Measurements from ENCODE around the gene PTPRN2.

The PTPRN2 gene

DNA sequence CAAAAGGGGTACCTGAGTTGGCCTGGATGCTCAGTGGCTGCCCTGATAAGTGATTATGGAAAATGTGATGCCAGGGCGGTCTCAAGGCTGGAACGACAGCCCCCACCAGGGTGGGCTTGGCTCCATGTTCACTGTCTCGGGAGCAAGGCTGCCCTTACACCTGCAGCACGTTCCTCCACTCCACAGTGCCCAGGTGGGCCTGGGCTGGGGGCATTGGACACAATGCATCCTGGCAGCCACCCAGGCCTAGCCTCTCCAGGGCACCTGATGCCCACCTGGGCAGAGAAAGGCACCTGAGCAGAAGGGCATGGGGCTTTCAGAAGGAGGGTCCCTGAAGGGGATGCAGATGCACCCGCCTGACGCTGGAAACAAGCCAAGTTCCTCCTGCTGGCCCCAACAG lies 702.5 kb downstream of the PTPRN2 start:
- no peak for FAIRE-seq

DNA sequence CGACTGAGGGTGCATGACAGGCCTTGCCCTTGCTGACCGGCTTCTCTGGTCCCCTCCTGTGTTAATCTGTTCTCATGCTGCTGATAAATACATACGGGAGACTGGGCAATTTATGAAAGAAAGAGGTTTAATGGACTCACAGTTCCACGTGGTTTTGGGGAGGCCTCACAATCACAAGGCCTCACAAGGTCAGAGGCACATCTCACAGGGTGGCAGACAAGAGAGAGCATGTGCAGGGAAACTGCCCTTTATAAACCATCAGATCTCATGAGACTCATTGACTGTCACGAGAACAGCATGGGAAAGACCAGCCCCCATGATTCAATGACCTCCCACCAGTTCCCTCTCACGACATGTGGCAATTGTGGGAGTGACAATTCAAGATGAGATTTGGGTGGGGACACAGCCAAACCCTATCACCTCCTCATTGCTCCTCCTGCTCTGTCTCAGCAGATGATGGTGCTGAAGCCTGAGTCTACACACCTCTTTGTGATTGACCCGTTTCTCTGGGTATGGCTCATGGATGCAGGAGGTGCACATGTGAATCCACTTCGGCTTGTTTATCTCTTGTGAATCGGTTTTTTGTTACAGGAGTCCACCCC lies 703.1 kb downstream of the PTPRN2 start:
- FAIRE-seq, result no peak

DNA sequence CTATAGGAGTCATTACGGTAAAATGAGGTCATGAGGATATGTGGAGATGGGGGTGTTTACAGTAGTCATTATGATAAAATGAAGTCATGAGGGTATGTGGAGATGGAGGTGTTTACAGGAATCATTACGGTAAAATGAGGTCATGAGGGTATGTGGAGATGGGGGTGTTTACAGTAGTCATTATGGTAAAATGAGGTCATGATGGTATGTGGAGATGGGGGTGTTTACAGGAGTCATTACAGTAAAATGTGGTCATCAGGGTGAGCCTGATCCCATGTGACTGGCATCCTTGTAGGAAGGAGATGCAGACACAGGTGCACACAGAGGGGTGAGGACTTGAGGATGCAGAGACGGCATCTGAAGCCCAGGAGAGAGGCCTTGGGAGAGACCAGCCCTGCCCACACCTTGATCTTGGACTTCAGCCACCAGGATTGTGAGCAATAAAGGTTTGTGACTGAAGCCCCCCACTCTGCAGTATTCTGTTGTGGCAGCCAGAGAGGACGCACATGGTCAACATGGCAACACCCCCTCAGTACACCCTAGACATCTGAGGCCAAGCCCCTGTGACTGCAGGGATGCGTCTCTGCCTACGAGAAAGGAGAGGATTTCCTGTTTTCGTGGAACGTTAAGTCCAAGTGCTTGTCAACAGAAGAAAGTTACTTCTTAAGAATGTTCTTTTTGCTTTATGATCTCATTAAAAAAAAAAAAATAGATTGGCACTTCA lies 706.4 kb downstream of the PTPRN2 start:
- no peak for FAIRE-seq

DNA sequence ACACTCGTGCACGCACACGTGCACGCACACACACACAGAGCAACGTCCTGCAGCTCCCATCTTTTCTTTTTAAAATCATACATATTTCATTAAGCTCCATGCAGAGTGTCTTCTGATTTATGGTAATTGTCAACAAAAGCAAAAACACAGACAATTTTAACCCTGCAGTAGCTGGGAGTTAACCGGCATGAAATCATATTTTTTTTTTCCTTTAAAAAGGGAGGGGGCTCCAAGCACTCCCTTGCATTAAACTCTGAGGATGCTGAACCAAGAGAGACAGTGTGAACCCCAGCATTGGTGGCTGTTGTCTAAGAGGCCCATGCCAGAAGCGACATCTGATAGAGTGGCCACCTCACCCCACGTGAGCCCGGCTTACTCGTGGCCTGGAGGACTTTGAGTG lies 708.2 kb downstream of the PTPRN2 start:
- FAIRE-seq, result no peak

DNA sequence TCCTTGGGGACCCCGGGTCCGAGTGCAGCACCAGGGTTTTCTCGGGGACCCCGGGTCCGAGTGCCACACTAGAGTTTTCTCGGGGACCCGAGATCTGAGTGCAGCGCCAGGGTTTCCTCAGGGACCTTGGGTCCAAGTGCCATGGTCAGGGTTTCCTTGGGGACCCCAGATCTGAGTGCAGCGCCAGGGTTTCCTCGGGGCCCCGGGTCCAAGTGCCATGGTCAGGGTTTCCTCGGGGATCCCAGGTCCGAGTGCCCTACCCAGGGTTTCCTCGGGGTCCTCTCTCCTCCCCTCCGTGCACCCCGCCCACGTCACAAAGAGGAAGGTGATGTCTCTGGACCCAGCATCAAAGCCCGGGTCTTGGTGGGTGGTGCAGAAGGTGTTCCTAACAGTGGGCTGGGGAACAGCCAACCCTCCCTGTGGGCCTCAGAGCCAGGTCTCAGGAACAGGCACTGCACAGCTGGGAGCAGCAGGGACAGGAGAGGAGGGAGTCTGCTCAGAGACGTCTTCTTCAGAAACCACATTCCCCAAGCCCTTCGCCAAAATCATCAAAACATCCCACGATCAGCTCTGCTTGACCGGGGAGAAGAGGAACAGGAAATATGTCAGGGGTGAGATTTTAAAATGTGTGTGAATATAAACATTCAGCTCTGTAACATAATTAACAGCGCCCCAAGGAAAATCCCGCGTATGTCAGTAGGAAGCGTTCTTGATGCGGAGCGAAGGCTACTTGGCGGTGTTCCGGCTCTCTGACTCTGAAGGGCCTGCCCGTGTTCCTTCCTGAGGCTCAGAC lies 710.1 kb downstream of the PTPRN2 start:
- peak; percentile 8 for FAIRE-seq

DNA sequence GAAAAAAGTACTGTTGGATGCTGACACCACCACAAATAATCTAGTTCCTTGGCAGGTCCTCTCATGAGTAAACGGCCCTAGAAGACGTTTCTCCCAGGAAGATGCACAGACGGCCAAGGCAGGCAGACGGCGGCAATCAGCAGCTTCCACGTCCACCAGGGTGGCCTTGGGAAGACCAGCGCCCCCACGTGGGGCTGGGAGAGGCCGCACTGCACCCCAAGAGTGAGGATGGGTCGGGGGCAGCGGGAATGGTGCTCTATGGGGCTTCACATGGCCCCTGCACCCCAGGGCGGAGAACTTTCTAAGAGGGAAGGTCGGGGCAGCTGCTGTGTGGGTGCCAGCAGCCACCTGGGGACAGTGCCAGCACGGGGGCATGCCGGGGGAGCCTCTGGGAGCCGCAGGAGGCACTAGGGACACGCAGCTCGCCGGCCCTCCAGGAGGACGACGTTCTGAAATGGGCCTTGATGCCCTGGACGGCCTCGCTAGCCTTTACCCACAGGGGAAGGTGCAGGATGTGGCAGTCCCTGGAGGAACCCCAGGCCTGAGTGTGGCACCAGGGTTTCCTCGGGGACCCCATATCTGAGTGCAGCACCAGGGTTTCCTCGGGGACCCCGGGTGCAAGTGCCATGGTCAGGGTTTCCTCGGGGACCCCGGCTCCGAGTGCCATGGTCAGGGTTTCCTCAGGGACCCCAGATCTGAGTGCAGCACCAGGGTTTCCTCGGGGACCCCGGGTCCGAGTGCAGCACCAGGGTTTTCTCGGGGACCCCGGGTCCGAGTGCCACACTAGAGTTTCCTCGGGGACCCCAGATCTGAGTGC lies 710.9 kb downstream of the PTPRN2 start:
- FAIRE-seq, result no peak

DNA sequence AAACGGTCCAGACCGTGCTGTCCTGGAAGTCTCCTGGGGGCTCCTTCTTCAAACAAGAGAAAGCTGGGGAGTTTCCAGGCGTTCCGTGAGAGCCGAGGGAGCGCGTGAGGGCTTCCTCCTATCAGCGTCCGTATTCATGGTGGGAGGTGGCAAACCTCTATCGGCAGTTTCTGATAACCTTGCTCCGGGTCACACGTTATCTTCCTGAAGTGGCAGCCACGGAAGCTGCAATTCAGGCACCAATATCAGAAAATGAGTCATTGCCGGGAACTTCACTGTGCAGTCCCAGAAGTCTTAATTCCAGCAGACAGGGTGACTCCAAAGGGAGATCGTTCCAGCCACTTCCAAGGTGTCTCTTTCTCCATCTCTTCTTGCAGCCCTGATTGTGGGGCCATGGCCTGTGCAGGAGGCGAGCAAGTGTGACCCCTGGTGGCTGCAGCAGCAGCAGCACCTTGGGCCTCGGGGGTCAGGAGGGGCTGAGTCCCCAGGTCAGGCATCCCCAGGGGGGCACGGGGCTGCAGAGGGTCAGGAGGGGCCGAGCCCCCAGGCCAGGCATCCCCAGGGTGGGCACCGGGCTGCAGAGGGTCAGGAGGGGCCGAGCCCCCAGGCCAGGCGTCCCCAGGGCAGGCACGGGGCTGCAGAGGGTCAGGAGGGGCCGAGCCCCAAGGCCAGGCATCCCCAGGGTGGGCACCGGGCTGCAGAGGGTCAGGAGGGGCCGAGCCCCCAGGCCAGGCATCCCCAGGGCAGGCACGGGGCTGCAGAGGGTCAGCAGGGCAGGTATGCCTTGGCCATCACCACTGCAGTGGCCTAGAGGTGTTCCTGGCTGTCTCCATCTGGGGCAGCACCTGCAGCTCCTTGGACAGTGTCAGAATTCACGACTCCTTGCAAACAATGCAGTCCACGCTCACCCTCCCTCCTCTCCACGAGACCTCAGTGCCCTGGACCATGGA lies 712.1 kb downstream of the PTPRN2 start:
- no peak for FAIRE-seq

DNA sequence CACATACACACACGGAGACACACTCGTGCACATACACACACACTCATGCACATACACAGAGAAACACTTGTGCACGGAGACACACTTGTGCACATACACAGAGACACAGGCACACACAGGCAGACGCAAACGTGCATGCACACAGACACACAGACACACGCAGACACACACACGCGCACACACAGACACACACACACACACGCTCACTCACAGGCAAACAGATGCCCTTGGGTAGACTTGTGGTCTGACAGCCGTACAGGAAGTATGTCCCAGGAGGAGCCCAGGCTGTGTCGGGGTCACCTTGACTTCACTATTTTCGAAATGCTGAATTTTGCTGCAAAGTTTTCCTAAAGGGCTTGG lies 712.8 kb downstream of the PTPRN2 start:
- FAIRE-seq, result peak; percentile 89

DNA sequence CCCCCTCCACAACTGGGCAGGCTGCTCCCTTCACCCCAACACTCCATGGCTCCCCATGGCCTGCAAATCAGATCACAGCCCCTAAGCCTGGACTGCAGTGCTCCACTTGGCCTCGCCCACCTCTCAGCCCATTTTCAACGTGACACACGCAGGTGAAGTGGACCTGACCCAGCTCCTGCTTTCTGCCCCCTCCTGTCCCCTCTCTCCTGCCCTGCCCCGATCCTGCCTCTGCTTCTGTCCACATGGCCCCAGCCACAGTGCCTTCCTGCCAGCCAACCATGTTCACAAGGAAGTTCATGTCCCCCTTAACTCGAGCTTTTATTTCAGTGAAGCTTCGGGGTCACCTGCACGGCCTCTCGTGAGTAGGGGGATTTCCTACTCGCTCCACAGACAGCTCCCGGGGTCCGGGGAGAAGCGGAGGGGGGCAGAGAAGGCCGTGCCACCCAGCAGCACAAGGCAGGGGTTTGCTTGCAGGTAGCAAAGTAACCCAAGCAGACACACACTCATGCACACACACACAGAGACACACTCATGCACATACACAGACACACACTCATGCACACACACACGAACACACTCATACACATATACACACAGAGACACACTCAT lies 713.3 kb downstream of the PTPRN2 start:
- no peak for FAIRE-seq

DNA sequence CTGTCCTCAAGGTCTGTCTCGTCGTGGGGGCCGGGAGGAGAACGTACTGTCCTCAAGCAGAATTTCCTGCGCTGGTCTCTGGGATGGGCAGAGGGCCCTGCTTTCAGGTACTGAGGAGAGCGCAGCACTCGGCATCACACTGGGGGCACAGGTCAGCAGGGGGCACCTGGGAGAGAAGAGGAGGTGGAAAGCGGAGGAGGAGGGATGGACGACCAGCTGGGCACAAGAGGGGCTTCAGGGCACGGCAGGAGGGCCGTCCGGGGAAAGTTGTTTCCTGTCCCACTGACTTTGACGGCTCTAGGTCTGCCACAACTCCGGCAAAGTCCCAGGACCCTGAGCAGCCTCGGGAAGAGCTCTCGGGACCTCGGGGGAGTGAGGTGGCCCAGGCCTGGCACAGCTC lies 714.0 kb downstream of the PTPRN2 start:
- no peak for FAIRE-seq

DNA sequence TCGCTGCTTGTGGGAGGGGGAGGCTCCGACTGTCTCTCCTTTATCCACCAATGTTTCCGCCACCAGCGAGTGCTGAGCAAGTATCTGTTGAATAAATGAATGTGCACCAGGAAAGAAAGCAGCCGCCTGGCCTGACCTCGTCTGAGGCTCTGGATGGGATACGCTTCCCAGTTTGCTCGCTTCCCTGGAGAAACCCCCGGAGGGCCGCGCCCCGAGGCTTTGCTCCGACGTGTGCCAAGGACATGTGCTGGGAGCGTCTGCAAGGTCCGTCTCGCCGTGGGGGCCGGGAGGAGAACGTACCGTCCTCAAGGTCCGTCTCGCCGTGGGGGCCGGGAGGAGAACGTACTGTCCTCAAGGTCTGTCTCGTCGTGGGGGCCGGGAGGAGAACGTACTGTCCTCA lies 714.4 kb downstream of the PTPRN2 start:
- FAIRE-seq, result no peak

DNA sequence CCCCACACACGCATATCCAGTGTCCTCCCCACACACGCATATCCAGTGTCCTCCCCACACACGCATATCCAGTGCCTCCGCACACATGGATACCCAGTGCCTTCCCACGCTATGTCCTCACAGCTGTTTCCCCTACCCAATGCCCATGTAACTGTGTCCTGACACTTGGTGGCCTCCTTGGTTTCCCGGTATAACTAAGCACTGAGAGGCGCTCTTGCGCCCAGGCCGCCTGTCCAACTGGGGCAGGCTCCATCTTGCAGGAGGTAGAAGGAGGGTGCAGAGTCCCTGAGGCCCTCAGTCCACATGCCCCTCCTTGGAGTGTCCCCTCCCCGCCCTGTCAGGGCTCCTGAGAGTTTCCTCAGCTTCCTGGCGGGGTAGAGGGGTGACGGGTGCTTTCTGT lies 715.2 kb downstream of the PTPRN2 start:
- no peak for FAIRE-seq

DNA sequence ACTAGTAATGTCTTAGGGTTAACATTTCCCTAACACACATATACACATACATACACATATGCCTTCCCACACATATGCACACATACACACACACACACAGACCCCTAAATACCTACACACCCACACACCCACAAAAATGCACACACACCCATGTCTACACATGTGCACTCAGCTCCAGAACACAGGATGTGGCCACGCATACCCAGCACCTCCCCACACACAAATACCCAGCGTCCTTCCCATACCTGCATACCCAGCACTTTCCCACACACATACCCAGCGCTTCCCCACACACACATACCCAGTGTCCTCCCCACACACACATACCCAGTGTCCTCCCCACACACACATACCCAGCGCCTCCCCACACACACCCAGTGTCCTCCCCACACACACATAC lies 715.9 kb downstream of the PTPRN2 start:
- FAIRE-seq, result no peak

DNA sequence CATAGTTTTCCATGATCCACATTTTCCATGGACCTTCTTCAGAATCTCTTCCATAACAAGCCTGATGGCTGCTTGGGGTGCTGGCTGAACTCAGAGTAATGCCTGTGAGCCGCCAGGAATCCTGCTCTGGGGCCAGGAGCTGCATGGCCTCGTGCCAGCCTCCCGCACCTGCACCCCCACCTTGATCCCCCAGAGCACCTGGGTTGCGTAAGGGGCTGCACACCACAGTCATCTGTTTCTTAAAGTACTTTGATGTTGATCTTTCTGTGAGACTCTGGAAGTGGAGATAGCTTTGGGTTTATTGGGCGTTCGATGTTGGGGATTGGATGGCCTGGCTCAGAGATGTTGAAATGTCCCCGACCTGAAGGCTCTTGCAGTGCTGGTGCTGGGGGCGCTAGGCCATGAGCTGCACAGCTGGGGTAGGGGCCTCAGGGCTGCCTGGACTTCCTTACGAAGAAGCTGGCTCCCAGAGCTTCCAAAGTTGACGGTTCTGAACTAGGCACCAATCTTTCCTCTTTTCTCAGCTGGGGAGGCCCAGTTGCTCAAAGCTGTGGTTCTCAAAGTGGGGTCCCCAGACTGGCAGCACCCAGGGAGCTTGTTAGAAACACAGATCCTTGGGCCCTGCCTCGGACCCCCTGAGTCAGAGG lies 716.9 kb downstream of the PTPRN2 start:
- no peak for FAIRE-seq

DNA sequence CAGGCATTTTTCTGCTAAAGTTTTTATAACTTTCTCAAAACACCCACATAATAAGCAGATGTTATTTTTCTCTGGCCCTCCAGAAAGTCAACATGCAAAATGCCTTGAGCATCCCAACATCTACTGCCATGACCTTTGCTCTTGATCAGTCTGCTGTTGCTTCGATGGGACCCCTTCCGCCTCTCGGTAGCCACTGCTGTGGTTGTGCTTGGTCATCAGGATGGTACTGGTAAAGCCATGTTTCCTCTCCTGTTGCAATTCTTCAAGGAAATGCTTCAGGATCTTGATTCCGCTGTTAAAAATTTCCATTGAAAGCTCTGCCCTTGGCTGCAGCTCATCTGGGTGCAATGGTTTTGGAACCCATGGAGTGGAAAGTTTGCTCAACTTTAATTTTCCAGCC lies 717.8 kb downstream of the PTPRN2 start:
- no peak for FAIRE-seq

DNA sequence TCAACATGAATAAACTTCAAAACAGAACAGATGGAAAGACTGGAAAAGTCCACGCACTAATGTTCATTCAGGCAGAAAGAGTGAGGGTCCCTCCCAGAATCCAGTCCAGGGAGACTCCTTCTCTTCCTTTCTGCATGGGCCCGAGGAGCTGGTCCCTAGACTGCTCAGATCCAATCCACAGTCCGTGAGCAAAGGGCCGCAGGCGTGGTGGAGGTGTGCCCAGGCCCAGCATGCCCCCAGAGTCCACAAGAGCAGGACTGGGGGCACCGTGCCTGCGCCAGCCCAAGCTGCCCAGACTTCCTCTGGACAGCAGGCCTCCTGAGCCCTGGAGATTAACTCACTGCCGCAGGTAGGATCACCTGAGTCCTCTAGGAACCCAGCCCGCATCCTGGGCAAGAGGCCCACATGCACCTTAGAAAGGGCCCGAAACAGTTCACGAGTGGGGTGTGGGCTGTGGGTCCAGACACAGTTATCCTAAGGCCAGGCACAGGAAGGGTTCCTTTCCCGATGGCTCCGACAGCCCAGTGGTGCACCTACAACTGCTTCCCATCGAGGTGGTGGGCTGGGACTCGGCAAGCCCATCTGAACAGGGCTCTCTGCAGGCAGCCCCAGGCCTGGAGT lies 719.8 kb downstream of the PTPRN2 start:
- FAIRE-seq, result no peak

DNA sequence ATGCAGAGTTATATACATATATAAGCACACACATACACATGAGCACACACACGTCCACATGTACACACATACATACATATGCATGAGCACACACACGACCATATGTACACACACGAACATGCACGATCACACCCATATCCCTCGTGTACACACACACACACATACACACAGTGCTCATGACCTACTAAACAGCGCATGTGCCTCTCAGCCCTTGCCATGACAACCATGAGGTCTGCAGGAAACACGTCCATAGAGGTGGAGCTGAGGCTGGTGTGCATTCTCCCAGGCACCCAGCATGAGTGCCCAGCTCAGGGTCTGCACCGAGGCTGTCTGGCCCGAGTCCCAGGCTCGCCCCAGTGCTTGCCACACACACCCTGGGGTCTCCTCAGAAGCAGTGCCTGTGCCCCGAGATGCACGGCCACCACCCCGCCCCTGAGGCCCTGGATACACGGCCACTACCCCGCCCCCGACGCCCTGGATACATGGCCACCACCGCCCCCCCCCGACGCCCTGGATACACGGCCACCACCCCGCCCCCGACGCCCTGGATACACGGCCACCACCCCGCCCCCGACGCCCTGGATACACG lies 721.2 kb downstream of the PTPRN2 start:
- no peak for FAIRE-seq

DNA sequence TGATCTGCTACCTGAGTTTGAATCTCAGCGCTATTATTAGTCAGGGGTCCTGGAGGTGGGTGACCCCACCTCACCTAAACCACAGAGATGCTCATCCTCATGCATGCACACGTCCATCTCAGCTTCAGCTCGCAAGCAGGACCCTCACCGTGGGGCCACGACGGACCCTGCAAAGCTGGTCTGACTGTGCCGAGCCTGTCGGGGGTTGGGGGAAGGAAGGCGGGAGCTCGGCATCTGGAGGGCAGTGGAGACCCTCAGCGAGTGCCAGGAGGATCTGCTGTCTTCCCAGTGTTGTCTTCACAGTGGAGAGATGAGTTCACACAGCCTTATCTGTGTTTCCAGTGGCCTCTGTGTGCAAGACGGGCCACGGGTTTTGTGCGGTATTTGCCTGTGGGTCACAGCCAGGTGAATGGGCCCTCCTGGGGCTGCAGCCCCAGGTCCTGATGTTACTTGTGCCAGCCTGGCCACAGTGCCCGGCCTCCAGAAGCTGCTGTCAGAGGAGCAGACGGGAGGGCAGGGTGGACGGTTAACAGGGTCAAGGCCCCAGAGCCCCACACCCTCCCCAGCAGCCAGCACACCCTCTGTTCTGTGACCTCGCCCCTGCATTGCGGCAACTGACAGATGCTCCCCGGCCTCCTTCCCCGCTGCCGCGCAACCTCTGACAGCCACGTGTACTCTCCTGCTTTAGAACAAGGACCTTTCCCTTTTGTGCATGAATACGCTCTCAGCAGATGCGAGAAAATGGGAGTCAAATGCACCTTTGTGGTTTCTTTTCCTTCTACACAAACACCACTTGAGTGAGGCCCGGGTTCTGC lies 722.1 kb downstream of the PTPRN2 start:
- FAIRE-seq, result no peak

DNA sequence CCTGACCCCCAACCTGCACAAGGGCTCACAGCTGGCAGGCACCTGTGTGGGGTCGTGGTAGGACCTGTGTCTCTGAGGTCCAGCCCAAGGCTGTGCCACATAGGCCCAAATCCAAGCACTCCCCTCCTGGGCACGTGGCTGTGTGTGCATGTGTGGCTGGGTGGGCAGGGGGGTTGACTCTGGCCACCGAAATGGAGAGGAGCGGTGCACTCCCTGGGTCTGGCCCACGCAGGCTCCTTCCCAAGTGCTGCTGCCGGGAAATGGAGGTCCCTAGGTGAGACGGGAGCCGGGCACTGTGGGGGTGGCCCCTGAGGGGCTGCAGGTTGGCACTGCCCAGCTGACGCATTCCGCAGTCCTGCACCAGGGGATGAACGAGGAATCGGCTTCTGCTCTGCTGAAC lies 722.7 kb downstream of the PTPRN2 start:
- no peak for FAIRE-seq
